Thyroid gland (tissue), 4 donors: ENCODE measurements around the gene C1orf35.

Experiments used
- CTCF ChIP-seq, 6 experiments: fragments of 200-600 bp in 3 of 6; fragments of 450-650 bp in 3 of 6; sonication (generic) in 3 of 6; IDR thresholded peaks; one replicate each; pipeline ENCODE4 v1.5.1; 2016 to 2019; ENCODE audit warnings: antibody characterized with exemption in 6 of 6, mild to moderate bottlenecking in 2 of 6, inconsistent platforms in 1 of 6, moderate library complexity in 1 of 6
- POLR2A ChIP-seq, 2 donors: fragments of 450-650 bp; IDR thresholded peaks; one replicate each; pipeline ENCODE4 v1.6.1; 2017; ENCODE audit warnings: antibody characterized with exemption in 2 of 2, mild to moderate bottlenecking in 2 of 2, moderate library complexity in 1 of 2

GRCh38 chr1:228075801-228076271 is 27.3 kb downstream of the C1orf35 start:
- TF ChIP-seq POLR2A (IDR thresholded peaks at IDR 0.05) = no peak
- TF ChIP-seq CTCF (IDR thresholded peaks at IDR 0.05) = no peak
